Hematopoietic multipotent progenitor cell treated with erythropoietin and hydrocortisone succinate and interleukin-3 and kit ligand, for 6 days (in vitro differentiated cells): ENCODE results near the gene PFN2.
"Not testable (repeated sequence)": the region's sequence is repeated elsewhere in the genome, so short reads cannot be mapped to it uniquely, and the experiment has no call there.

Experiments
- DNase-seq: peaks from one replicate; pipeline ENCODE4 v3.0.0-alpha.2; 2015

Gene PFN2, protein sequence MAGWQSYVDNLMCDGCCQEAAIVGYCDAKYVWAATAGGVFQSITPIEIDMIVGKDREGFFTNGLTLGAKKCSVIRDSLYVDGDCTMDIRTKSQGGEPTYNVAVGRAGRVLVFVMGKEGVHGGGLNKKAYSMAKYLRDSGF

DNA sequence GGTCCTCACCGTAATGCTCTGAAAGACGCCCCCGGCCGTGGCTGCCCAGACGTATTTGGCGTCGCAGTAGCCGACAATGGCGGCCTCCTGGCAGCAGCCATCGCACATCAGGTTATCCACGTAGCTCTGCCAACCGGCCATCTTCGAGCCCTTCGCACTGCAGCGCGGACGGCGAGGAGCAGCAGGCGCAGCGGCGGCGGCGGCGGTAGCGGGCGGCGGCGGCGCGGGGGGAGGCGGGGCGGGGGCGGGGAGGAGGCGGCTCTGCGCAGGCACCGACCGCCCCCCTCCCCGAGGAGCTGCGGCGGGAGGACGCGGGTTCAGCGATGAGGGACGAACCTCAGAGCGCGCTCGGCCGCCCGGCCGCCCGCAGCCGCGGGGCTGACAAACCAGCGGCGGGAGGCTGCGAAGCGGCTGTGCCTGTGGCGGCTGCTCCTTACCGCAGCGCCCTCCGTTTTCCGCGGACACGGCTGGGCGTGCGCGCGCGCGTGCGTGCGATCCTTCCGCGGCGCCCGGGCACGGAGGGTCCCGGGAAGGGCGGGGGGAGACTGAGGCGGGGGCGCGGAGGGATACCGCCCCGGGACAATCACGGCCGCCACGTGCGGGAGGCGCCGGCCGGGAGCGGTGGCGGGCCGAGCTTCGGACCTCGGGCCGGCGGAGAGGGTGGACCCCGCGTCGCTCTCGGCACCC lies at the start of gene PFN2:
TSS of gene PFN2 (minus strand) at position 180 of the 687 bp plus-strand sequence. CDS start at position 141, 39 bp downstream.
- DNase-seq, result peak; percentile 43

GRCh38 chr3:150015901-150016300 lies 45.2 kb upstream of the PFN2 start:
- no peak for DNase-seq

GRCh38 chr3:150014782-150015181 lies 44.1 kb upstream of the PFN2 start:
- DNase-seq, result no peak

DNA sequence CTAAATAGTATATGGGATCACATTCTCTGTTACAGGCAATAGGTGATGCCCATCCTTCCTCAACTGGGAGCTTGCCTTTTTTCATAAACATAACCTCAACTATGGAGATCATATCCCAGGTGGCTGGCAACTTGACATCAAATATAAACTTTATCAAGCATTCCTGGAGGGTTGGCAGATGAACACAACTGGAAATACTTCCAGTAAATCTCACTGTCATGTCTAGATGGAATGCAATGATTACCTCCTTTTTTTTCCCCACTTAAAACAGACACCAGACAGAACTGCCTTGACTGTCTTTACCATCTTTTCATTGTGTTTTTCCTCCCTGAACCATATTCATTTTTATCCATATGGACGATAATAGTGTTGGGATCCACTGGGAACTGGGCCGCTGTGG lies 43.1 kb upstream of the PFN2 start:
- DNase-seq, result no peak

- no peak for DNase-seq
Measured at GRCh38 chr3:150006794-150007193, 36.1 kb upstream of the PFN2 start.

GRCh38 chr3:150005243-150006112 lies 34.8 kb upstream of the PFN2 start:
- DNase-seq, result no peak

GRCh38 chr3:150000641-150001040 lies 29.9 kb upstream of the PFN2 start:
- no peak for DNase-seq

DNA sequence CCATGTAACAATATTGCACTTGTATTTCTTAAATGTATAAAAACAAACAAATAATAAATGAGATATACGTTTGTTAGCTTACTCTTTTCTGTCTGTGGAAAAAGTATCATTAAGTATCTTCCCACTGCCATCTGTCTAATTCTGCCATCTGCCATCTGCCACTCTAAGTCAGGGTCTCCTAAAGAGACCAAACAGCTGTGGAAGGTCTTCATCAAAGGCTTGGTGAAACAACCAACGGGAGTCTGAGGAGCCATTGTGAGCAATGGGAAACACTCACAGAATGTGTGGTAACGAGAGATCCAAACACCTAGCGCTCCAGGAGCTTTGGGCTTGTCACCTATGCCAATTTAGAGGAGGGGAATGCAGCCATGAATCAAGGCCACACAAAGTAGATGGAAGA lies 28.7 kb upstream of the PFN2 start:
- DNase-seq, result no peak

DNA sequence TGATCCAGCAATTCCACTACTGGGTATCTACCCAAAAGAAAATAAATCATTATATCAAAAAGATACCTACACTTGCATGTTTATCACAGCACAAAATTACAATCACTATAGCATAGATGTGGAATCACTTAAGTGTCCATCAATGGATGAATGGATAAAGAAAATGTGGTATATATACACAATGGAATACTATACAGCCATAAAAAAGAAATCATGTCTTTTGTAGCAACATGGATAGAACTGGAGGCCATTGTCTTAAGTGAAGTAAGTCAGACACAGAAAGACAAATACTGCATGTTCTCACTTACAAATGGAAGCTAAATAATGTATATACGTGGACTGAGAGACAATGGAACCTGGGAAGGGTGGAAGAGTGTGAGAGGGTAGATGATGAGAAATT lies 28.3 kb upstream of the PFN2 start:
- no peak for DNase-seq

DNA sequence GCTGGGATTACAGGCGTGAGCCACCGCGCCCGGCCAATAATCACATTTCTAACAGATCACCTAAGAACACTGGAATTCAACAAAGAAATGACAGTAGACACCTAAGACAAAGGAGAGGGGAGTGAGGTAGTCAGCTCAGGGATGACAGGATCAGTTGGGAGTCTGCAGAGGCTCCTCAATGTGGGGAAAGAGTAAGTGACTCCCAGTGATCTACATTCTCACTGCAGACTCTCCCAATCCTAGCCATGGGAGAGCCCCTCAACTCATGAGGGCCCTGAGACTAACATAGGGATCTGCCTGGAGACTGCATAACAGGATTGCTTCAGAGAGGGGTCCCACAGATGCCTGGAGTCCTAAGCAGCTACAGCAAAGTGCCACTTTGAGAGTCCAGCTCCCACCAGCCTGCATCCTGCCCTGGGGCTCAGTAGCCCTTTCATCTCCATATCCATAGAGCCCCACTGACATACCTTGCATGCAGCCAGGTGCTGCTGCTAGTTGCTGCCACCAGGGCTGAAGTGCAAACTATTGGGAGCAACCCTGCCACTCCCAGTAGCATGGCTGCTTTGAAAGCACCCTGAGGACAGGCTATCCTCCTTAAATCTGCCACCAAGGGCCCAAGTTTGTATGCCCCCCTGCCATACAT lies 21.8 kb upstream of the PFN2 start:
- DNase-seq, result no peak

- no peak for DNase-seq
Measured at GRCh38 chr3:149990423-149990948, 19.8 kb upstream of the PFN2 start.

GRCh38 chr3:149989307-149989706 lies 18.6 kb upstream of the PFN2 start:
- no peak for DNase-seq

DNA sequence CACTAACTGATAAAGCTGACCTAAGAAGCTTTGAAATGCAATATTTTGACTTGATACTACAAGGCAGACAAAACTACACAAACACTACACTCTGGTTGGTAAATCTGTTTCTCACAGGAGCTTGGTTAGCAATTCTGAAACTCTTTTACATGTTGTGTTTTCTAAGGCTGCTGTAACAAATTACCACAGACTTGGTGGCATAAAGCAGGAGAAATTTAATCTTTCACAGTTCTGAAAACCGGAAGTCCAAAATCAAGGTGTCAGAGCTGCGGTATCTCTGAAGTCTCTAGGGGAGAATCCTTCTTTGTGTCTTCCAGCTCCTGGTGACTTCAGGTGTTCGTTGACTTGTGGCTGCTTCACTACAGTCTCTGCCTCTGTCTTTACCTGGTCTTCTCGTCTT lies 12.9 kb upstream of the PFN2 start:
- no peak for DNase-seq

DNA sequence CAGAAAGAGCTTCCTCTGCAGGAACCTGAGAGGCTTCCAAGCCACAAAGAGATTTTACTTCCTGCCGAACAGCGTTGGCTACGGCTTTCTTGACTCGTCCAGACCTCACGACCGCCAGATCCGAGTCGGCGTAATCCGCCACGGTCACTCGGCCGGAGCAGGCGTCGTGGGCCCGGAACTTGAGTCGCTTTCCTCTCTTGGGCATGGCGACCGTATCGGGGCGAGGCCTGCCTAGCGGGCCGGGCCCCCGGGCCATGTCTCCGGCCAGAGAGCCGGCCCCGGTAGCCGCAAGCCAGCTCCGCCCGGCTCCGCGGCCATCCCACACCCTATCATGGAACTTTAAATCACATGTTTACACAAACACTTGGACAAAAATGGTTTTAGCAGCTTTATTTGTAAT lies 12.4 kb upstream of the PFN2 start:
- not testable (repeated sequence) for DNase-seq

GRCh38 chr3:149981979-149982378 lies 11.3 kb upstream of the PFN2 start:
- DNase-seq, result not testable (repeated sequence)

DNA sequence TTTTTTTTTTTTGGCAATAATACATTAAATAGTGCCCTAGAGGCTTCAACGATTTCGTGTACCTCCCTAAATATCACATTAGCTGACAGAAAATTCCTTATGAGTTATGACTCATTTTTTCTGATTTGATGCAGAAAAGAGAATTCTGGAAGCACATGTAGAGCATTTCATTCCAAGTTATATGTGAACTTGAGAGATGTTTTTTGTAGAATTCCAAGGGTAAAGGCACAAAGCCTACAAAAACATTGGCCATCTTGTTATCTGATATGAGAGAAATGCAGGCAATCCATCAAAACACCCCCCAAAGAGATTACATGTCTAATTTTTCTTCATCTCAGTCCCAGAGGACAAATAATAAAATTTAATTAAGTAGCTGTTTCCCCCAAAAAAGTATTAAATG lies 6.7 kb upstream of the PFN2 start:
- no peak for DNase-seq

- DNase-seq, result peak; percentile 9
Measured at GRCh38 chr3:149975919-149976318, 5.2 kb upstream of the PFN2 start.

DNA sequence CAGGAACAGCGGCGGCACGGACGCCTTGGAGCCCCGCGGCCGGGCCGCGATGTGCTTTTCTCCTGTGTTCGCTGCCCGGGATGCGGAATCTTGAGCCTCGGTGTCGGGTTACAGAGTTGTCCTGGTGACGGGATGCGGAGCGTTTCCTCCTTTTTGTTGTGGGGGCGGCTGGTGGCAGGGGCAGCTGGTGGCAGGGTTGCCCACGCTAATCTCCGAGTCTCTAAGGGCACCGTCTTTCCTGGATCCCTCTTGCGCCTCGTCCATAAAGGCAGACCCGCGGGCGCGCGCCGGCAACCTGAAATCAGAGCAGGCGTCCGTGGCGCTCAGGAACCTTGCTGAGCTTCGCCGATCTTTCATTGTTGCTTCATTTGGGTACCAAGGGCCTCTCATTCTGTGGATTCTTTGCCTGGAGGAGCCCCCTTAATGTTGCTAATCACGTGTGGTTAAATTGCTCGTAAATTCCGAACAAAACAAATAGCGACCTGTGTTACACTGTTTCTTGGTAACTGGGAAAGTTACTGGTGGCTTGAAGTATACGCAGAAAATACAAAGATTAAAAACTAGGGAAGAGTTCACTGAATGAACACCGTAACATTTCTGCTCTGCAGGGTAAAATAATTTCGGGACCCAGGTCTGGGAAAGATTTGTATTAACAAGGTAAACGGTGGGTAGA lies 844 bp upstream of the PFN2 start:
- DNase-seq, result peak; percentile 22

DNA sequence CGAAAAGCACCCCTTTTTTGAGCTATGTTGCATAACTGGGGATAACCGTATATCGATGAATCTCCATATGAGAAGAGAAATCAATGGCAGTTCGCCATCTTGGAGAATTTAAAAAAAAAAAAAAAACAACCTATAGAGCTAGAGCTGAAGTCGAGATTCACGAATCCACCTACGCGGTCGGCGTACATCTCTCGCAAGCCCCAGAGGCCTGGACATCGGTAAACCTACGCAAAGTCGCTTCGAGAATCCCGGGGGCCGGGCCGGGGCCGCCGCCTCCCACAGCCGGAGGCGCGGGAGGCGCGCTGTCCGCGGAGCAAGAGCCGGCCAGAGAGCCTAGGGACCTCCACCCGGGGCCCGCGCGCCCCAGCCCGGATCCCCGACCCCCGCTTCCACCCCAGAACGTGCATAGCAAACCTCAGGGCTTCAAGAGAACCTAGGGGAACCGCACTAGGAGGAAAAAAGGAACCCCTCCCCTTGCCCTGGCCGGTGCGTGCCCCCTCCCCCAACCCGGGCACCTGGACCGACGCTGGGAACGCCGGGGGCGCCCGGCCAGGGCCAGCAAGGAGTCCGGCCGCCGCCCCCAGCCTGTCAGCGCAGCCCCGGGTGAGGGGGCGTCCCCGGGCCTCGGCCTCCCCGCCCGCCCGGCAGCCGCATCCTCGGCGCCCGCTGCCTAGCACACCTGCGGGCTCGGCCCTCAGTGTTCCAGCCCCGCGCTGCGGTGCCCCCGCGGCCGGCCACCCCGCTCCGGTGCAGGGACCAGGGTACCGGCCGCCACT lies 567 bp downstream of the PFN2 start:
- peak; percentile 70 for DNase-seq

- no peak for DNase-seq
Measured at GRCh38 chr3:149969110-149969939, 1.4 kb downstream of the PFN2 start.

- no peak for DNase-seq
Measured at GRCh38 chr3:149968216-149968615, 2.5 kb downstream of the PFN2 start.
